ENCODE data around the gene BGN. TPM values are rescaled to one million over a fixed set of nuclear protein-coding genes. Genes with fewer than 3 reads are reported as not detected.

BGN gene
- total RNA-seq, 1 donor from 2014 or later, result 50.0 TPM

- Histone ChIP-seq H3K79me2 (ENCODE audit: insufficient read depth, low read length) (no peaks in the 10 kb centered on the region), H2AFZ (ENCODE audit: low read depth, low read length) (no peak overlapping the region), H3K4me3 (ENCODE audit: insufficient read depth, low read depth, low read length) (no peak overlapping the region), H3K4me1 (ENCODE audit: insufficient read depth, low read length) (no peaks in the 10 kb centered on the region), H3K9me3 (ENCODE audit: insufficient read depth, low read depth, low read length) (no peaks in the 10 kb centered on the region), H3K27ac (ENCODE audit: low read depth, low read length) (no peak overlapping the region), H3K4me2 (ENCODE audit: low read length) (no peak overlapping the region), H3K9ac (ENCODE audit: low read length) (no peak overlapping the region), H4K20me1 (ENCODE audit: insufficient read depth, low read length) (no peaks in the 10 kb centered on the region), H3K27me3 (ENCODE audit: insufficient read depth, low read length) (no peaks in the 10 kb centered on the region), H3K36me3 (ENCODE audit: insufficient read depth, low read length) (no peaks in the 10 kb centered on the region)
- Mint-ChIP-seq H3K27me3 (ENCODE audit: low read depth, unreplicated experiment) (no peaks in the 10 kb centered on the region), H3K9me3 (ENCODE audit: unreplicated experiment) (no peaks in the 10 kb centered on the region), H3K27ac (ENCODE audit: unreplicated experiment) (no peak overlapping the region), H3K4me3 (ENCODE audit: unreplicated experiment) (no peak overlapping the region), H3K36me3 (ENCODE audit: low read depth, unreplicated experiment) (peaks cover 2% of the 10 kb centered on the region), H3K4me1 (ENCODE audit: low read depth, unreplicated experiment) (no peaks in the 10 kb centered on the region)
- no peak for TF ChIP-seq EZH2 (IDR thresholded peaks at IDR 0.05; ENCODE audit: insufficient read depth, low read length)
- TF ChIP-seq CTCF (IDR thresholded peaks at IDR 0.05; ENCODE audit: insufficient read depth, low read depth, low read length), result no peak
- FAIRE-seq (no peak), DNase-seq (ENCODE audit: low read depth) (no peak)
These were observed 45.2 kb upstream of the BGN start for GRCh38 chrX:153449368-153450113.

GRCh38 chrX:153450114-153450948, 44.4 kb upstream of the BGN start:
- peaks cover 2% of the 10 kb centered on the region for H3K36me3 Mint-ChIP-seq (ENCODE audit: low read depth, unreplicated experiment)
- Histone ChIP-seq H3K9me3 (ENCODE audit: insufficient read depth, low read depth, low read length) (no peaks in the 10 kb centered on the region), H3K36me3 (ENCODE audit: insufficient read depth, low read length) (no peaks in the 10 kb centered on the region), H3K4me2 (ENCODE audit: low read length) (no peak overlapping the region), H3K79me2 (ENCODE audit: insufficient read depth, low read length) (no peaks in the 10 kb centered on the region), H2AFZ (ENCODE audit: low read depth, low read length) (no peak overlapping the region), H4K20me1 (ENCODE audit: insufficient read depth, low read length) (no peaks in the 10 kb centered on the region), H3K4me3 (ENCODE audit: insufficient read depth, low read depth, low read length) (no peak overlapping the region), H3K27ac (ENCODE audit: low read depth, low read length) (no peak overlapping the region), H3K27me3 (ENCODE audit: insufficient read depth, low read length) (no peaks in the 10 kb centered on the region), H3K4me1 (ENCODE audit: insufficient read depth, low read length) (no peaks in the 10 kb centered on the region), H3K9ac (ENCODE audit: low read length) (no peak overlapping the region)
- no peak for DNase-seq (ENCODE audit: low read depth)
- H3K4me1 Mint-ChIP-seq (ENCODE audit: low read depth, unreplicated experiment), result no peaks in the 10 kb centered on the region
- no peak for TF ChIP-seq EZH2 (IDR thresholded peaks at IDR 0.05; ENCODE audit: insufficient read depth, low read length)
- no peak for TF ChIP-seq CTCF (IDR thresholded peaks at IDR 0.05; ENCODE audit: insufficient read depth, low read depth, low read length)
- no peak overlapping the region for H3K4me3 Mint-ChIP-seq (ENCODE audit: unreplicated experiment)
- no peaks in the 10 kb centered on the region for H3K27me3 Mint-ChIP-seq (ENCODE audit: low read depth, unreplicated experiment)
- H3K9me3 Mint-ChIP-seq (ENCODE audit: unreplicated experiment), result no peaks in the 10 kb centered on the region
- H3K27ac Mint-ChIP-seq (ENCODE audit: unreplicated experiment), result no peak overlapping the region
- FAIRE-seq, result no peak

Measured in astrocyte (in vitro differentiated cells and primary cell).